Upper lobe of left lung (tissue), 6 donors: ENCODE data around the gene TAF1D. TPM values are rescaled to one million over a fixed set of nuclear protein-coding genes. Genes with fewer than 3 reads are reported as not detected.
"Not testable (repeated sequence)": the region's sequence is repeated elsewhere in the genome, so short reads cannot be mapped to it uniquely, and the experiment has no call there.

Source experiments
- ATAC-seq, 2 donors: fragments of 200-7000 bp; cut with Tn5 transposase; one replicate each; pipeline ENCODE4 v1.9.1; 2022; ENCODE audit warnings: mild to moderate bottlenecking in 2 of 2, moderate library complexity in 2 of 2; ENCODE audit not compliant: low FRiP score in 2 of 2
- DNase-seq, 2 donors: peaks; one replicate each; pipeline ENCODE4 v3.0.0-alpha.2; 2019 to 2020
- H3K27ac ChIP-seq, 4 donors: fragments of 200-600 bp; sonication (generic); one replicate each; pipeline ENCODE4 v1.5.1; 2016 to 2019
- H3K27me3 ChIP-seq, 4 donors: fragments of 200-600 bp; sonication (generic); one replicate each; pipeline ENCODE4 v1.5.1; 2017 to 2019
- H3K36me3 ChIP-seq, 4 donors: fragments of 200-600 bp; sonication (generic); one replicate each; pipeline ENCODE4 v1.5.1; 2016 to 2019
- H3K4me1 ChIP-seq, 4 donors: fragments of 200-600 bp; sonication (generic); one replicate each; pipeline ENCODE4 v1.5.1; 2018 to 2019
- H3K4me3 ChIP-seq, 4 donors: fragments of 200-600 bp; sonication (generic); one replicate each; pipeline ENCODE4 v1.5.1; 2017 to 2019; ENCODE audit warnings: mild to moderate bottlenecking in 2 of 4, moderate library complexity in 1 of 4
- H3K9me3 ChIP-seq, 4 donors: fragments of 200-600 bp; sonication (generic); one replicate each; pipeline ENCODE4 v1.5.1; 2018 to 2019
- CTCF ChIP-seq, 6 experiments: fragments of 450-650 bp in 4 of 6; fragments of 200-600 bp in 2 of 6; sonication (generic) in 2 of 6; IDR thresholded peaks; one replicate each; pipeline ENCODE4 v1.5.1; 2016 to 2019; ENCODE audit warnings: antibody characterized with exemption in 6 of 6
- EP300 ChIP-seq, 4 donors: sonication (generic); formaldehyde crosslinking; IDR thresholded peaks; one replicate each; pipeline ENCODE4 v1.5.1; 2017; ENCODE audit warnings: antibody characterized with exemption in 4 of 4, control low read depth in 2 of 4
- POLR2A ChIP-seq, 4 donors: fragments of 450-650 bp; IDR thresholded peaks; one replicate each; pipeline ENCODE4 v1.5.1; 2016 to 2017; ENCODE audit warnings: antibody characterized with exemption in 4 of 4, mild to moderate bottlenecking in 2 of 4
- POLR2AphosphoS5 ChIP-seq, 2 donors: sonication (generic); formaldehyde crosslinking; IDR thresholded peaks; one replicate each; pipeline ENCODE4 v1.5.1; 2017; ENCODE audit warnings: antibody characterized with exemption in 2 of 2
- WGBS, 2 donors: methylation state at CpG; one replicate each; pipeline ENCODE4 v1.1.5; 2017 to 2018; 5-methylcytosine and 5-hydroxymethylcytosine counted together
- total RNA-seq, 6 donors: library from RNA; depleted of rRNA in 4 of 6; stranded (reverse); fragments of >200 nt in 4 of 6; gene quantifications; one replicate each; pipeline versions ENCODE4 v1.1.0 to v1.2.1, GENCODE V29; 2016 to 2021
- donor health status: DM: no; HTN: no; CAD: no; lungs with moderate emphysema.
- donor health status: DM: no; HTN: yes; CAD: no; lungs with severe emphysema.

The TAF1D gene
- total RNA-seq, 6 donors from 2014 or later: 70.5 to 195 (median 88.5) TPM

GRCh38 chr11:93753241-93753640, 11.9 kb upstream of the TAF1D start:
- Histone ChIP-seq H3K27ac (no peak overlapping the region), H3K27me3 (no peaks in the 10 kb centered on the region), H3K36me3 (peaks cover 25 to 54% (median 29%) of the 10 kb centered on the region in 4 donors), H3K4me3 (no peak overlapping the region), H3K9me3 (no peaks in the 10 kb centered on the region), H3K4me1 (no peaks in the 10 kb centered on the region)
- no peak for TF ChIP-seq POLR2AphosphoS5 (IDR thresholded peaks at IDR 0.05)
- ATAC-seq (no peak), DNase-seq (no peak)
- WGBS, 2 donors: 96% methylated on average over 2 of the region's 2 CpGs

DNA sequence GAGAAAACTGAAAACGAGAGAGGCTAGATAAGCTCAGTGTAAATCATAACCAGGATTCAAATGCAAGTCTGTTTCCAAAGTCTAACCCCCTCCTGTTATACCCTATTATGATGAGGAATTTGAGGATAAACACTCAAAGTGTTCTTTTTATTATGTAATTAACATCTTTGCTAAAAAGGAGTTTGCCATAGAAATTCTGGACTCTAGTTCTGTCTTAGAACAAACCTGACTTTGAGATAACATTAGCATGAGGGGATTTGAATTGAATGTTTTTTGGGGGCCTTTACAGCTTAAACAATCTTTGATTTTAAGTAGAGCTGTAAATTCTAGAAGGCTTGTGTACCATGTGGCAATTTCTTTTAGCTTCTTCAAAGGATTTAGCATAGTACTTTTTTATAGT, 9.7 kb upstream of the TAF1D start:
- H3K4me1 ChIP-seq: no peaks in the 10 kb centered on the region
- H3K9me3 ChIP-seq: no peaks in the 10 kb centered on the region
- DNase-seq (no peak), ATAC-seq (no peak)
- no peak overlapping the region for H3K27ac ChIP-seq
- peaks cover 15 to 35% (median 17%) of the 10 kb centered on the region in 4 donors for H3K36me3 ChIP-seq
- H3K4me3 ChIP-seq: no peak overlapping the region
- H3K27me3 ChIP-seq: no peaks in the 10 kb centered on the region
- WGBS, 2 donors: 62 to 77% methylated on average over 1 of the region's 1 CpG
- TF ChIP-seq EP300 (IDR thresholded peaks at IDR 0.05): no peak
- no peak for TF ChIP-seq CTCF (IDR thresholded peaks at IDR 0.05)
- no peak for TF ChIP-seq POLR2A (IDR thresholded peaks at IDR 0.05)
- no peak for TF ChIP-seq POLR2AphosphoS5 (IDR thresholded peaks at IDR 0.05)

GRCh38 chr11:93747122-93747521, 5.8 kb upstream of the TAF1D start:
- Histone ChIP-seq H3K4me1 (peaks cover 9 to 28% (median 17%) of the 10 kb centered on the region in 4 donors), H3K4me3 (no peak overlapping the region), H3K27ac (no peak overlapping the region), H3K27me3 (no peaks in the 10 kb centered on the region), H3K36me3 (peaks cover 0 to 9% (median 4%) of the 10 kb centered on the region in 4 donors), H3K9me3 (no peaks in the 10 kb centered on the region)
- ATAC-seq (no peak), DNase-seq (no peak)
- 68 to 83% methylated on average over 1 of the region's 1 CpG for WGBS, 2 donors
- TF ChIP-seq EP300 (IDR thresholded peaks at IDR 0.05) (no peak), CTCF (IDR thresholded peaks at IDR 0.05) (no peak), POLR2AphosphoS5 (IDR thresholded peaks at IDR 0.05) (no peak), POLR2A (IDR thresholded peaks at IDR 0.05) (no peak)

DNA sequence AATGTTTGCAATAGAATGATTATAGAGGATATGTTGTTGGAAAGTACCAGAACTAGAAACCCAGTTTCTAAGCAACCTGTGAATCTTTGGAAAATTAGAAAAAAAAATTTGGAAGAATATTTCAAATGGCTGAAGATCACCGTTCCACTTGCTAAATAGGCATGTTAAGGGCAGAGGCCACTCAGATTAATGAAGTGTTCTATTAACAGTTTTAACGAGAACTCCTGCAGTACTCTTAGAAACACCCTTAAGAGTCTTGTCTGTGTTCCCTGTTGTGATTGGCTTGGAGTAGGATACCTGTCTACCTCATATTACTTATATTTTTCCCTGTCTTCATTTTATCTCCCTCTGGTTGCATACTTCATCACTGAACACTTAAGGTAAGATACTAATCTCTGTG, 4.8 kb upstream of the TAF1D start:
- TF ChIP-seq POLR2A (IDR thresholded peaks at IDR 0.05) (no peak), CTCF (IDR thresholded peaks at IDR 0.05) (no peak), POLR2AphosphoS5 (IDR thresholded peaks at IDR 0.05) (no peak), EP300 (IDR thresholded peaks at IDR 0.05) (no peak)
- no peak overlapping the region for H3K27ac ChIP-seq
- H3K4me3 ChIP-seq: no peak overlapping the region
- H3K4me1 ChIP-seq: peaks cover 11 to 28% (median 18%) of the 10 kb centered on the region in 4 donors
- no peak for DNase-seq
- H3K9me3 ChIP-seq: no peaks in the 10 kb centered on the region
- no peak for ATAC-seq
- H3K36me3 ChIP-seq: peaks cover 0 to 9% (median 4%) of the 10 kb centered on the region in 4 donors
- no peaks in the 10 kb centered on the region for H3K27me3 ChIP-seq
- WGBS, 2 donors: 53 to 59% methylated on average over 2 of the region's 2 CpGs

DNA sequence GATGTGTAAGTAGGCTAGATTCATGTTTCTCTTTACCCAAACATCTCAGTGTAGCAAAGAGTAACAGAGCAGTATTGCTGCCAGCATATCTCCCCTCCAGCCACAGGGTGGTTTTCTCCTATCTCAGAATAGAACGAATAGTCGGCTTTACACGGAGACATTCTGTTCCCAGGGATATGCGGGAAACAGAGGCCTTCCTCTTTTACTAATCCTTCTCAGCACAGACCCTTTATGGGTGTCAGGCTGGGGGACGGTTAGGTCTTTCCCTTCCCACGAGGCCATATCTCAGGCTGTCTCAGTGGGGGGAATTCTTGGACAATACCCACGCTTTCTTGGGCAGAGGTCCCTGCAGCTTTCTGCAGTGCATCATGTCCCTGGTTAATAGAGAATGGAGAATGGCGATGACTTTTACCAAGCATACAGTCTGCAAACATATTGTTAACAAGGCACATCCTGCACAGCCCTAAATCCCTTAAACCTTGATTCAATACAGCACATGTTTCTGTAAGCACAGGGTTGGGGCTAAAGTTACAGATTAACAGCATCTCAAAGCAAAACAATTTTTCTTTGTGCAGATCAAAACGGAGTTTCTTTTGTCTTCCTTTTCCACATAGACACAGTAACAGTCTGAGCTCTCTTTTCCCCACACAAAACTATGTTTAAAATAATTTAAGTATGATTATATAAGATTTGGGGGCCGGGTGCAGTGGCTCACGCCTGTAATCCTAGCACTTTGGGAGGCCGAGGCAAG, 3.9 kb upstream of the TAF1D start:
- not testable (repeated sequence) for H3K9me3 ChIP-seq, DNase-seq, H3K27me3 ChIP-seq, H3K4me3 ChIP-seq, ATAC-seq, H3K36me3 ChIP-seq
- 51% methylated on average over 12 of the region's 12 CpGs for WGBS, 2 donors
- H3K4me1 ChIP-seq: peaks cover 11 to 30% (median 19%) of the 10 kb centered on the region in 4 donors
- H3K27ac ChIP-seq: peak overlapping the region in 3 of 4 donors; percentile 23 to 53 (median 40)

GRCh38 chr11:93744669-93745004, 3.3 kb upstream of the TAF1D start:
- Histone ChIP-seq H3K36me3 (peaks cover 0 to 8% (median 2%) of the 10 kb centered on the region in 4 donors), H3K27me3 (no peaks in the 10 kb centered on the region), H3K9me3 (no peaks in the 10 kb centered on the region), H3K27ac (peak overlapping the region in 3 of 4 donors; percentile 6 to 53 (median 23)), H3K4me3 (no peak overlapping the region), H3K4me1 (peaks cover 11 to 36% (median 23%) of the 10 kb centered on the region in 4 donors)
- 74 to 75% methylated on average over 7 of the region's 7 CpGs for WGBS, 2 donors
- ATAC-seq: no peak
- TF ChIP-seq POLR2A (IDR thresholded peaks at IDR 0.05) (no peak), CTCF (IDR thresholded peaks at IDR 0.05) (no peak), EP300 (IDR thresholded peaks at IDR 0.05) (no peak), POLR2AphosphoS5 (IDR thresholded peaks at IDR 0.05) (no peak)
- no peak for DNase-seq
